Keratinocyte (primary cell): ENCODE data around the gene ZNF594.

Experiments
- CTCF ChIP-seq, 3 experiments: IDR thresholded peaks in 1 of 3; conservative IDR thresholded peaks in 1 of 3; optimal IDR thresholded peaks in 1 of 3; 2 replicates in 2 of 3; 3 replicates in 1 of 3; pipeline versions ENCODE3 to v1.5.1; 2011; ENCODE audit warnings: low read length in 3 of 3, mild to moderate bottlenecking in 3 of 3, moderate library complexity in 2 of 3, control low read depth in 1 of 3, inconsistent platforms in 1 of 3; ENCODE audit not compliant: insufficient read depth in 2 of 3; ENCODE audit errors: extremely low read depth in 1 of 3
- EZH2 ChIP-seq: IDR thresholded peaks from one replicate; pipeline ENCODE4 v1.6.1; 2012; ENCODE audit warnings: inconsistent platforms, mild to moderate bottlenecking, low read length, moderate library complexity

DNA sequence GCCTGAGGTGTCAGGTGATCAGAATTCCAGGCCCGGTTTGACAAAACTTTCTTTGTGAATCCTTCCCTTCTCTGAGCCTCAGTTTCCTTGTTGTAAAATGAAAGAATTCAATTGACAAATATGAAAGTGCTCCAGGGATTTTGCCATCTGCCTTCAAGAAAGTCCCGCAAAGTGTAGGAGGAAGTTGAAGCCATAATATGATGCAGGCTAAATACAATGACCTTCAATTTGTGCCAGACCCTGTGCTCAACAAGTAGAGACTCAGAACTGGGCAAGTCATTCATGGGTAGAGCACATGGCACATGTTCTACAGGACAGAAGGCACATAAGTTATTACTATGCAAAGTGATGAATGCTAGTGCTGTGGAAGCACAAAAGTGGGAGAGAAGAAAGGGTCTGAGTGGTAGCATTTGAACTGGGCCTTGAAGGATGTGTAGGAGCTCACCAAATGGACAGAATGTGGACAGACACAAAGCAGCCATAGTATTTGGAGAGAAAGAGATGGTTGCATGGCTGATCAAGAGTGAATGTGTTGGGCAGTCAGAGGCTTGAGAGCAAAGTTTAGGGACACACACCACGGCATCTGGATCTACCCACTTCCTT, 45.4 kb upstream of the ZNF594 start:
- TF ChIP-seq CTCF (optimal IDR thresholded peaks at IDR 0.05 in 1 of 3, IDR thresholded peaks at IDR 0.05 in 1 of 3, conservative IDR thresholded peaks at IDR 0.05 in 1 of 3; ENCODE audit: extremely low read depth in 1 of 3, insufficient read depth in 2 of 3, low read length in 3 of 3) (no peak), EZH2 (no peak)
